Fibroblast of skin of scalp (primary cell): Measurements from ENCODE around the gene PPP2R2C.

Experiments used
- DNase-seq: peaks from one replicate; pipeline ENCODE4 v3.0.0-alpha.2; 2013

The PPP2R2C gene

DNA sequence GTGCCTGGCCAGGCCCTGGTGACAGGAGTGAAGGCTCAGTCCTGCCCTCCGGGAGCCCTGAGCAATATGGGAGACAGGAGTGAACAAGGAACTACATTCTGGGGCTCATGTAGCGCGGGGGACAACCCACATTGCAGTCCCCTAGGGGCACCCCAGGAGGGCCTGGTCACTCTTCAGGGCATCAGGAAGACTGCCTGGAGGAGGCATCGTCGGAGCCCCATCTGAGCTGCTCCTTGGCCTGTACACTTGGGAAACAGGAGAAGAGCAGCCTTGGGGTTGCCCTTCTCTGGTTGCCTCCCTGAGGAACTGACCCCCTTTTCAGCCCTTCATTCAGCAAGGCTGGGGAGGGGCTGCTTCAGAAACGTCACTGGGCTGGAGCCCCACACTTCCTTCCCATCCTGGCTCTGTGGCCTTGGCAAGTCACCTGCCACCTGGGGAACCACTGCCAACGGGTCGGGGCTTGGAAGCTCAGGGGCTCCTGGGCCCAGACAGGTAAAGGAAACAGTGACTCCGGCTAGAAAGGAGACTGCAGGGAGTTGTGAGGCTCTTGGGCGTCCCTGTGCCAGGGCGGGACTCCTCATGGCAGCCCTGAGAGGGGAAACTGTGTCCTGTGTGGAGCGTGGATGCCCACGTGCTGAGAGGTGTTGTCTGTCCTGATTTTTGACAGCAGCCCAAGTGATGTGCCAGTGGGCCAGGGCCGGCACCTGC, 192.7 kb downstream of the PPP2R2C start:
- DNase-seq, result no peak

DNA sequence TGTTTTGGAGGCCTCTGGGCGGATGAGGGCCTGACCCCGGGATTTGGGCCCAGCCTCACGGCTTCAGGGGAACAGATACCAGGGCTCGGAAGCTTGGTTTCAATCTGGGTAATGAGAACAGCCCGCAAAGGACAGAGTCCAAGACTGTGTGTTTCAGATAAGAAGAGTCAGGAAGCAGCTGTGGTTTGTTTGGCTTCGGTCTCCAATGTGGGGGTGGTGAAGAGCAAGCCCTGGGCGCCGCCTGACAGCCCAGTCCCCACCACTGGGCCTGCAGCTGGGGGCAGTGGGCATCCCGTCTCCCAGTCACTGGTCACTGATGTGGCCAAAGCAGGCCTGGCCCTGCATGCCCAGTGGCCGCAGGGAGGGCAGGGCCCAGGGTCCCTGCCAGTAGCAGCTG, 193.6 kb downstream of the PPP2R2C start:
- no peak for DNase-seq

DNA sequence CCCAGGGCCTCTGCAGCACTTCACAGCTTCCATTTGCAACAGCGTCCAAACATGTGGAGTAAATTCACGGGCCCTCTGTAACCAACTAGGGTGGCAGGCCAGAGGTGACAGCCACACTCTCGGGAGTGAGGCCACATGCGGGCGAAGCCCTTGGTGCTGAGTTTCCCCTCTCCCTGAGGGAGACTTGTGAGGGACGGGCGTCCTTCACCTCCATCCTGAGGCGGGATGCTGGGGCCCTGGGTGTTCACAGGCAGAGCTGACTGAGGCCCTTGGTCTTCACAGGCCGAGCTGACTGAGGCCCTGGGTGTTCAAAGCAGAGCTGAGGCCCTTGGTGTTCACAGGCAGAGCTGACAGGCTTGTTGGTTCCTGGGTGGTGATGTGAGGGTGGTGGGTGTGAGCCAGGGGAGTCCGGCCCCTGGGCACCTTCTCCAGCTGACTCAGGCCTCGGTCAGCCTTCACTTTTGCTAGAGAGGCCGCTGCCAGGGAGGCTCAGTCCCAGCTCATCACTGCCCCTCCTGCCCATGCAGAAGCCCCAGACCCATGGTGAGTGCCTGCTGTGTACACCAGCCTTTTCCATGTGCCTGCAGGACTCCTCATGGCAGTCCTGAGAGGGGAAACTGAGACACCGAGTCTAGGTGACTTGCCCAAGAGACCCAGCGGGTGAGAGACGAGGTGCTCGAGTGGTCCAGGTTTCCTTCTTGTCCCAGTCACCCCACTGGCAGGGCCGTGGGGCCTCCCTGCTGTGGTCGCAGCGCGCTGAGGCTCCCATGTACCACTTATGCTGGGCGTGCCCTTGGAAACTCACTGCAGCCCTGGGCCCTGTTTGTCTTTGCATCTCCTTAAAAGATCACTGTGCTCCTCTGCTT, 194.2 kb downstream of the PPP2R2C start:
- no peak for DNase-seq

DNA sequence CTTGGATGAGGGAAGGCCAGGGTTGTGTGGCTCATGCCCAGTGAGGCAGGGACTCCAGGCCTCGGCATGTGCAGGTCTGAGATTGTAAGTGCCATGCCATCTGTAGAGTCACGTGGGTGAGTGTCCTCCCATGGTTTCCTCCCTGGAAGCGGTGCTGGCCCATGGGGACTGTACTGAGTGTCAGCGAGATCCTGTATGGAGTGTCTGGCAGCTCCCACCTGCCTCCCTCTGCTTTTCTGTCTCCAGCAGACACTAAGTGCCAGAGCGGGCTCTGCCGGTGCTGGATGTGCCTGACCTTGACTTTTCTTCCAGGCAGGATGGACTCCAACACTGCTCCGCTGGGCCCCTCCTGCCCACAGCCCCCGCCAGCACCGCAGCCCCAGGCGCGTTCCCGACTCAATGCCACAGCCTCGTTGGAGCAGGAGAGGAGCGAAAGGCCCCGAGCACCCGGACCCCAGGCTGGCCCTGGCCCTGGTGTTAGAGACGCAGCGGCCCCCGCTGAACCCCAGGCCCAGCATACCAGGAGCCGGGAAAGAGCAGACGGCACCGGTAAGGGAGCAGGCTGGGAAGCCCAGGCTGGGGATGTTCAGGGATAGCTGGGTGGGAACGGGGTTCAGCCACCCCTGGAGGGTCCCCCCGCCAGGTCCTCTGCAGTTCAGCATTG, 195.1 kb downstream of the PPP2R2C start:
- DNase-seq, result no peak

DNA sequence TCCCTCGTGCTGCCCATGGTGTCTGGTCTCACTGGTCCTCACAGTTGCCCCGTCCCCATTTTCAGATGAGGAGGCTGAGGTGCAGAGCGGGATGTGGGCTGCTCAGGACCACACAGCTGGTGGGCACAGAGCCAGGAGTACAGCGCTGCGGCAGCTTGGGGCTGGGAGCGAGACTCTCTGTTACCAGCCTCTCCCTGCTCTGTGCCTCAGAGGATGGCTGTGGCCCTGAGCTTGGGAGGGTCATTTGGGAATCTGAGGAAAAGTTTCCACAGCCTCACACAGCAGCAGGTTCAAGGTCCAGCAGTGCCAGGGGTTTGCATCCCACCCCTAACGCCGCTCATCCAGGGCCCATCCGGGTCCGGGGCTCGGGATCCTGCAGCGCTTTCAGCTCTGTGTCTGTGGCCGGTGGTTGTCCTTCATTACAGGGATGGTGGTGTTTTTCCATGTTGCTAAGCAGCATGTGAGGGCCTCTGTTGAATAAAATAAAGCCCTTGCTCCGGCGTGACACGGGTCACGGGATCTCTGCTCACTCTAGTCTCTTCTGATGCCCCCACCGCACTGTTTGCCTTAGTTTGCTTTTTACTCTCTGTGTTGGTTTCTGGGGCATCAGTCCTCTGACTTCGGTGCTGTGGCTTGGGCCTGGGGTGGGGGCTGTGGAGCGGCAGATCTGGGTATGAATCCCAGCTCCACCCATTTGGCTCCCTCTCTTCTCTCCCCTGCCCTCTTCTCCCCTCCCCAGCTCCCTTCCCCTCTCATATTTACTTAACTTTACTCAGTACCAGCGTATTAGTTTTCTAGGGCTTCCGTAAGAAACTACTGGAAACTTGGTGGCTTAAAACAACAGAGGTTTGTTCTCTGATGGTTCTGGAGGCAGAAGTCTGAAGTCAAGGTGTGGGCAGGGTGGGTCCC, 196.3 kb downstream of the PPP2R2C start:
- DNase-seq, result no peak

DNA sequence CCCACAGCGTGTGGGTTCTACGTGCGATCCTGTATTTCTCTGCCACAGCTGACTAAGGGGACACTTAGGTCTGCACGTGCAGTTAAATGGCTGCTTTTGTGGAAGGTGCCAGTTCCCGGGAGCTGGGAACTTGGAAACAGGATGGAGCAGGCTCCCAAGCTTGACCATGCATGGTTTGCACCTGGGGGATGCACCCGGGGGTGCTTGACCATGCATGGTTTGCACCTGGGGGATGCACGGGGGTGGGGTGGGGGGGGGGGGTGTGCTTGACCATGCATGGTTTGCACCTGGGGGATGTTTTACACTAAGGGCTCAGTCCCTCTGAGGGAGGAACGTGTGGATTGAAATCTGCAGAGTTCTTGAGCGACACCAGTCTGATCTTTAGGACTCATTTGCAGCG, 197.1 kb downstream of the PPP2R2C start:
- DNase-seq, result no peak

DNA sequence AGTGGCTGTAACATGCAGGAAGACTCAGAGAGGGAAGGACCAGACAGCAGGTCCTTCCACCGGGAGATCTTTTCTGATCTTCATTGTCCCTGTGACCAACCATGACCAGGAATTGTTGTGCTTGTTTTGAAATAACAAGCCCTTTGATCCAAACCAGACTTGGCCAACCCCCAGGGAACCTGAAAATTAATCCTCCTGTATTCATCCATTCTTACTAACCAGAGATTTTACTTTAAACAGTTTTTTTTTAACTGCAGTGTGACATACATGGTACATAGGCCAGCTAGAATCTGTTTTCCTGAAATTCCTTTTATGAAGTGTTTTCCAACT, 198.8 kb downstream of the PPP2R2C start:
- no peak for DNase-seq

DNA sequence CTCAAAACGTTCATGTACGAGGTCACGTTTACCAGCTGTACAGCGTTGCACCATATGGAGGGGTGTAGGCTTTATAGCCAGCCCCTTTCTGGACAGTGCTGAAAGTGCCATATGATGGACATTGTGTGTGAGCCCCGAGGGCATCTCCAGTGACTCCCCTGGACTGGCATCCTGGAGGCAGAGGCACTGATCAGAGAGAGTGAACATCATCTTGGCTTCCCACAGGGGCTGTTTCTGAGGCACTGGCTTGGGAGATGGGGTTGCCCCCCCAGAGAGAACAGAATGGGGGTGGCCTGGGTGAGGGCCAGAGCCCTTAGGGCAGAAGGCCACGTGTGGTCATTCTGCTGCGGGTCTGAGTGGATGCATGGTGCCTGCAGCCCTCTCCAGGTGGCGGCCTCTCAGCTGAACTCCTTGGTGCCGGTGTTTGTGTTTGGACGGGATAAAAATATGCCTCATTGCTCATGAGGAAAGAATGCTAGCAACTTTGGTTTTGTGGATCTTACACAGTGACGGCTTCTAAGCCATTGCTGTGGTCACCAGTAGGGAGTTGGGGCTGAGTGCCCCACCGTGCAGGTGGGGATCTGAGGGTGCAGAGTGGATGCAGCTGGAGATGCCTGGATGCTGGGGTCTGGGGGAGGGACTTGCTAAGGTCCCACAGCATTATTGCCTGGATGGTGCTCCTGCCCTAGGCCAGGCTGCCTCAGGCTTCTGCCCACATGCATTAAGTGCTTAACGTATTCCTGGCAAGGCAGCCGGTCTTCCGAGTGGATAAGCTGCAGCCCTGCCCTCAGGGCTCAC, 199.4 kb downstream of the PPP2R2C start:
- peak; percentile 71 for DNase-seq

DNA sequence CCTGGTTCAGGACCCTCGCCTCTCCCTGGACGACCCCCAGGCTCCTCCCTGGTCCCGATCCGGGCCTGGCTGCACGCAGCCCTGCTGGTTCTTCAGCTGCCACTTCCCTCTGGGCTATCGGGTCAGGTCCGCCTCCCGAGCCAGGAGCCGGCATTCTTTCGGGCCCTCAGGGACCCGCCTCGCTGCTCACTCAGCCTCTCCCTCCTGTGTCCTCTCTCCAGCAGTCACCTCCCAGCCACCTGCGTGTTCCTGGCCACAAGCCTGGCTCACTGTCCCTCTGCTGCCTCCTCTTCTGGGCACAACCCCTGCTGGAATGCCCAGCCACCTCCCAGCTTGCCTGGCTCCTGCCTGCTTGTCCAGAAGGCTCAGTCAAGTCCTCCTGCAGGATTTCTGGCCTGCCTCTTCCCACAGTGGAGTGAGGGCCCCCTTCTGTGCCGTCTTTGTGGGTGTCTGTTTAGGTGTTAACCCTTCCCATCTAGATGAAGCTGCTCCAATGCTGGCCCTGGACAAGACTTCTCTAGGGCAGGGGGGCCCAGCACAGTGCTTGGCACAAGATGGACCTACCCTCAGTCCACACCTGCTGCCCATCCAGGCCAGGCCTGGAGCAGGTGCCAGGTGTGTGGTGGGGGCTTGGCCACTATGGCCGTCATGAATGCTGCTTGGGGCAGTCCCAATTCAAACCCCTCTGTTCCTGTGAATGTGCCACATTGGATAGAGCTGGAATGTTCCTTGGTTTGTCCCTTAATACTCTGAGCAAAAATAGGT, 200.5 kb downstream of the PPP2R2C start:
- no peak for DNase-seq

DNA sequence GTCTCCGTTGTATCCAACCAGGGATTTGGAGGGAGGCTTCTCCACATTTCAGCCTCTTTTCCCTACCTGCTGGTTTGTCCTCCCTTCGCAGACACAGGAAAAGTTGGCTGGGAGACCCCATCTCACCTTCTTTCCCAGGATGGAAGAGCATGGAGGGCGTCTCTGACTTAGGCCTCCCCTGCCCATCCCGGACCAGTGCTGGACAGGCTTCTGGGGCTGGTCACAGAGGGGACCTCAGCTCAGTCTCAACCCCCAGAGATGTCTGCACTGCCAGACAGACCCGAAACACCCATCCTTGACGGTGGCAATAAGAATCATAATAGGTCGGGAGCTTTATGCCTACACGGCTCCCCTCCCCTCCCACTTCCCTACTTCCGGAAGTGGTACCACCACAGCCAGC, 201.2 kb downstream of the PPP2R2C start:
- no peak for DNase-seq

DNA sequence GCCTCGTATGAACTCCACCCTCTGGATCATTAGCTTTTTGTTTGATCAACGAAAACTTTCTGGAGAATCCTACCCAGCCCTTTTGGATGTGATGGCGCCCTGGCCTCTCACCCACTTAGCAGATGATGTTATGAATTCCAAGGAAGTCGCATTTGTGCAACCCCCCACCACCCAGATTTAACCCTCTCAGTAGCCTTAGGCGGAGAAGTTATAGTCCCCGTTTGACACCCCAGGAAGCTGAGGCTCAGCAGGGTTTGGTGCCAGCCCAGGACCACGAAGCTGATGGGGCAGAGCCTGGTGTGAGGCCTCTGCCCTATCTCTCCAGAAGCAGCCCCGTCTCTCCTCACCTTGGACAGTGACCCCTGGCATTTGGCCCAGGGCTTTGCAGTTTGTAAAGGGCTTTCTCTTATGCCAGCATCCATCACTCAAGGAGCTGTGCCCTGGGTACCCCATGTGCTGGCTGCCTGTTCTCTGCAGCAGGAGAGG, 201.7 kb downstream of the PPP2R2C start:
- peak; percentile 36 for DNase-seq
